Measurements from ENCODE around the gene B9D2. TPM values are rescaled to one million over a fixed set of nuclear protein-coding genes. Genes with fewer than 3 reads are reported as not detected.

B9D2 gene
- total RNA-seq, 1 donor from 2014 or later, result 7.6 TPM

DNA sequence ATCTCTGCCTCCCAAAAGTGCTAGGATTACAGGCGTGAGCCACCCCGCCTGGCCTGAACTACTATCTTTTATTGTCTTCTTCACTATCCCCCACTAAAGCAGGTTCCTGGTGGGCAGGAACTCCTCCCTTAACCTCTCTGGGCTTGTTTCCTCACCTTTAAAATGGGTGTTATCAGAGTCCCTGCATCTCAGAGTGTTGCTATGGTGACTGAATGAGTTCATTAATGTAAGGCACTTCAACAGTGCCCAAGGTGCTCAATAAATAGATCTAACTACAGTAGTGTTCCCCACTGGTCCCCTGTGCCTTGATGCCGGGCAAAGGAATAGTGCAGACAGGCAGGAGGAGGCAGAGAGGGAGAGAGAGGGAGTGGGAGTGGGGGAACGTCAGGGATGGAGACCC is 33.5 kb downstream of the B9D2 start:
- DNase-seq, result no peak
- no peaks in the 10 kb centered on the region for H3K36me3 Mint-ChIP-seq (ENCODE audit: unreplicated experiment)
- TF ChIP-seq, protein P1, sequence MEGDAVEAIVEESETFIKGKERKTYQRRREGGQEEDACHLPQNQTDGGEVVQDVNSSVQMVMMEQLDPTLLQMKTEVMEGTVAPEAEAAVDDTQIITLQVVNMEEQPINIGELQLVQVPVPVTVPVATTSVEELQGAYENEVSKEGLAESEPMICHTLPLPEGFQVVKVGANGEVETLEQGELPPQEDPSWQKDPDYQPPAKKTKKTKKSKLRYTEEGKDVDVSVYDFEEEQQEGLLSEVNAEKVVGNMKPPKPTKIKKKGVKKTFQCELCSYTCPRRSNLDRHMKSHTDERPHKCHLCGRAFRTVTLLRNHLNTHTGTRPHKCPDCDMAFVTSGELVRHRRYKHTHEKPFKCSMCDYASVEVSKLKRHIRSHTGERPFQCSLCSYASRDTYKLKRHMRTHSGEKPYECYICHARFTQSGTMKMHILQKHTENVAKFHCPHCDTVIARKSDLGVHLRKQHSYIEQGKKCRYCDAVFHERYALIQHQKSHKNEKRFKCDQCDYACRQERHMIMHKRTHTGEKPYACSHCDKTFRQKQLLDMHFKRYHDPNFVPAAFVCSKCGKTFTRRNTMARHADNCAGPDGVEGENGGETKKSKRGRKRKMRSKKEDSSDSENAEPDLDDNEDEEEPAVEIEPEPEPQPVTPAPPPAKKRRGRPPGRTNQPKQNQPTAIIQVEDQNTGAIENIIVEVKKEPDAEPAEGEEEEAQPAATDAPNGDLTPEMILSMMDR (IDR thresholded peaks at IDR 0.05; ENCODE audit: partially characterized antibody, unreplicated experiment), result no peak
- H3K9me3 Mint-ChIP-seq (ENCODE audit: unreplicated experiment), result peaks cover 16% of the 10 kb centered on the region
- H3K27me3 Mint-ChIP-seq (ENCODE audit: unreplicated experiment), result peaks cover 25% of the 10 kb centered on the region
- H3K4me1 Mint-ChIP-seq (ENCODE audit: low read depth, unreplicated experiment), result peaks cover 30% of the 10 kb centered on the region
- H3K4me3 Mint-ChIP-seq (ENCODE audit: unreplicated experiment), result peak overlapping the region; percentile 58
- H3K27ac Mint-ChIP-seq (ENCODE audit: unreplicated experiment), result peak overlapping the region; percentile 74

DNA sequence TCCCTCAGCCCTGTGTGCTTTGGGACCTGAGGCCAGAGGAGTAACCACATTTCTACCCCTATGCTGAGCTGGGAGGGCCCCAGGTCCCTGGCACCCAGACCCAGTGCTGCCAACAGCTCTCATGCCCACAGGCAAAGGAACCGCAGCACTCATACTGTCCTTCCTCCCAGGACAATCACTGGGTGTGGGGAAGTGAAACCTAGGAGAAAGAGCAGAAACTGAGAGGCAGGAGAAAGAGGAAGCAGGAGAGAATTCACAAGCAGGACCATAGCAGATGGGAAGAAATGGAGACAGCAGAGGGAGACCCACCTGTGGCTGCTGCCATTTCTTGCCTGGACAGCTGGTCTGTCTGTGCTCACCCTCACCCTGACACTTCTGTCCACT is 35.1 kb downstream of the B9D2 start:
- Mint-ChIP-seq H3K9me3 (ENCODE audit: unreplicated experiment) (peaks cover 25% of the 10 kb centered on the region), H3K36me3 (ENCODE audit: unreplicated experiment) (no peaks in the 10 kb centered on the region), H3K27me3 (ENCODE audit: unreplicated experiment) (peaks cover 28% of the 10 kb centered on the region), H3K4me1 (ENCODE audit: low read depth, unreplicated experiment) (peaks cover 43% of the 10 kb centered on the region), H3K27ac (ENCODE audit: unreplicated experiment) (peak overlapping the region; percentile 91), H3K4me3 (ENCODE audit: unreplicated experiment) (peak overlapping the region; percentile 27)
- TF ChIP-seq, protein P1 (IDR thresholded peaks at IDR 0.05; ENCODE audit: partially characterized antibody, unreplicated experiment), result no peak
- no peak for DNase-seq

DNA sequence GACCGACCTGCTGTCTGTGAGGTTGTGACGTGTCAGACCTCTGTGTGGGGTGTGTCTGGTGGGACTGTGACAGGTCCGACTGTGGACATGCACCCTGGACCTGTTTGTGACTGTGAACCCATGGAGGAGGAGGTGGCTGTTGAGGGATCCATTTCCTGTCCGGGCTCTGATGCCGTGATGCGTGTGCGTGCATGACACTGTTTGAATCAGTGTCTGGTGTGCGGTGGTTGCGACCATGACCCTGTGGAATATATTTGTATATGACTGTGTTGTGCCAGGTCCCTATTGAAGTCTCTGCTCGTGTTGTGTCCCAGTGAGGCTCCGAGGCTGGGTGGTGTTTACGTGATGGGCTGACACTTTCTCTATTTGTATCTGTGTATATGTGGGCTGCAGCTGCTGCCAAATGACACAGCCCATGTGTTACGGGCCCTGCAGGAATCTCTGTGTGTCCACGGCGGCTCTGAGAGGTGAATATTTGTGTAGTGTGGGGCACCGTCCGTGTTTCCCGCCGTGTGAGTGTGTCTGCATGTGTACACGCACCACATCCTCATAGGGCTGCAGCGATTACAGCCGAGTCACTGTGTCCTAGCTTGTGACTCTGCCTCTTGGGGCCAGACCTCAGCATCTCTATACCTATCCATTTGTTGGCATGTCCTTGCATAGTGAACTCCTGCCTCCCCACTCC is 35.6 kb downstream of the B9D2 start:
- Mint-ChIP-seq H3K27me3 (ENCODE audit: unreplicated experiment) (peaks cover 28% of the 10 kb centered on the region), H3K36me3 (ENCODE audit: unreplicated experiment) (no peaks in the 10 kb centered on the region), H3K27ac (ENCODE audit: unreplicated experiment) (peak overlapping the region; percentile 91), H3K9me3 (ENCODE audit: unreplicated experiment) (peaks cover 25% of the 10 kb centered on the region), H3K4me3 (ENCODE audit: unreplicated experiment) (peak overlapping the region; percentile 27), H3K4me1 (ENCODE audit: low read depth, unreplicated experiment) (peaks cover 45% of the 10 kb centered on the region)
- TF ChIP-seq, protein P1 (IDR thresholded peaks at IDR 0.05; ENCODE audit: partially characterized antibody, unreplicated experiment), result no peak
- no peak for DNase-seq

DNA sequence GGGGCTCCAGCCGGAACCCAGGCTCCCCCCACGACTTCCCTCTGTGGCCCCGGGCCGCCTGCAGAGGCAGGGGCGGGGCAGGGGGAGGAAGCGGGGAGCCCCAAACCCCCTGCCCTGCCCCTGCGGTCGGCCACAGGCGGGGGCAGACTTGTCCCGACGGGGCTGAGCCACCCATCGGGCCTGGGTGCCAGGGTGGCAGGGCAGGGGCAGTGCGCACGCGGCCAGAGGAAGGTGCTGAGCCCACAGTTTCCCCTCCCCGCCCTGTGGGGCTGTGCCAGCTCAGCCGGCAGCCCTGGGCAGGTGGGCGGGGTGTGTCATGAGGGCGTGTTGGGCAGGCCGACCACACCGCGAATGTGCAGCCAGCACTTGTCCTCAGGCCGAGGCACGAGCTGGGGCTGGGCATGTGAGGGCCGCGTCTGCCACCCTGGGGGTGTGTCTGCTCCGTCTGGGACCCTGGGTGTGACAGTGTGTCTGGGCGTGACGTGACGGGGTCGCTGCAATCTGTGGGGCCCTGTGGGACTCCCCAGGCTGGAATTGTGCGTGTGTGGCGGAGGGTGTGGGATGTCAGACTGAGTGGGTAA is 36.3 kb downstream of the B9D2 start:
- Mint-ChIP-seq H3K36me3 (ENCODE audit: unreplicated experiment) (no peaks in the 10 kb centered on the region), H3K4me3 (ENCODE audit: unreplicated experiment) (peak overlapping the region; percentile 27), H3K27me3 (ENCODE audit: unreplicated experiment) (peaks cover 31% of the 10 kb centered on the region), H3K9me3 (ENCODE audit: unreplicated experiment) (peaks cover 25% of the 10 kb centered on the region), H3K27ac (ENCODE audit: unreplicated experiment) (peak overlapping the region; percentile 91), H3K4me1 (ENCODE audit: low read depth, unreplicated experiment) (peaks cover 52% of the 10 kb centered on the region)
- no peak for DNase-seq
- TF ChIP-seq, protein P1 (IDR thresholded peaks at IDR 0.05; ENCODE audit: partially characterized antibody, unreplicated experiment), result no peak

DNA sequence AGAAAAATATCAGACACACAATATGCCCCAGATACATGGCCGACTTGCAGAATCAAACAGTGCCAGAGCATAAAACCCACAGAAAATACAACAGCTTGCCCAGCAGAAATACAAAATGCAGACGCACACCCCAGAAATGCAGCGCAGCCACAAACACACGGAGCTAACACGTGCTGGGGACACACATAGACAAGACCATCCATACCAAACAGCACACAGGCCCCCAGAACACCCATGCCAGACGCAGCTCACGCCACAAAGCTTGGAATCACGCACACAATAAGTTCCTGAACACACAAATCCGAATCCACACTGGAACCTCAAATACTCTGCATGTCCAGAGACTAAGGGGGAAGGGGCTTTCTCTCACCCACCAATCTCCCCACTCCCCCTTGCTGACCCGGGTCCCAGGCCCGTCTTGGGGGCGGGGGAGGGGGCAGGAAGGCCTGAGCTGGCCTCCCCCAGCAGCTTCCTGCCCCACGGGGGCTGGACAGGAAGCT is 36.8 kb downstream of the B9D2 start:
- H3K27ac Mint-ChIP-seq (ENCODE audit: unreplicated experiment), result peak overlapping the region; percentile 90
- TF ChIP-seq, protein P1 (IDR thresholded peaks at IDR 0.05; ENCODE audit: partially characterized antibody, unreplicated experiment), result no peak
- peaks cover 33% of the 10 kb centered on the region for H3K27me3 Mint-ChIP-seq (ENCODE audit: unreplicated experiment)
- H3K4me1 Mint-ChIP-seq (ENCODE audit: low read depth, unreplicated experiment), result peaks cover 56% of the 10 kb centered on the region
- peak overlapping the region; percentile 63 for H3K4me3 Mint-ChIP-seq (ENCODE audit: unreplicated experiment)
- peaks cover 25% of the 10 kb centered on the region for H3K9me3 Mint-ChIP-seq (ENCODE audit: unreplicated experiment)
- H3K36me3 Mint-ChIP-seq (ENCODE audit: unreplicated experiment), result no peaks in the 10 kb centered on the region
- no peak for DNase-seq
